A549 (cell line): ENCODE results near the gene UBE2G2. TPM values are rescaled to one million over a fixed set of nuclear protein-coding genes. Genes with fewer than 3 reads are reported as not detected.

Source experiments
- ATAC-seq, 2 experiments: fragments of 200-7000 bp in 1 of 2; fragments of >200 bp in 1 of 2; cut with Nextera tagmentation in 1 of 2; cut with Tn5 transposase in 1 of 2; 3 replicates each; pipeline versions ENCODE4 v1.8.0 to v1.9.1; 2018 to 2020; ENCODE audit warnings: mild to moderate bottlenecking in 1 of 2, moderate library complexity in 1 of 2
- CTCF ChIA-PET: fragments of 300-600 bp; sonication (Branson Sonifier 250); formaldehyde crosslinking; extraction: SDS; loops from one replicate; lab custom pipeline; 2021; ENCODE audit warnings: antibody characterized with exemption, inconsistent platforms; lab: Yijun Ruan, JAX
- POLR2A ChIA-PET: fragments of 350-600 bp; formaldehyde crosslinking; extraction: SDS; loops from one replicate; lab custom pipeline; 2021; ENCODE audit warnings: antibody characterized with exemption, inconsistent platforms; lab: Yijun Ruan, JAX
- DNase-seq, 2 experiments: peaks; one replicate each; pipeline versions ENCODE4 v3.0.0 to v3.0.0-alpha.2; 2011 to 2016; ENCODE audit warnings: low read depth in 1 of 2, low spot score in 1 of 2
- FAIRE-seq: peaks from 2 replicates; lab custom pipeline; 2011; peaks lifted over from hg19 to GRCh38; lab: Jason Lieb, UNC
- H3K27ac ChIP-seq, 2 experiments: fragments of >200 bp; sonication (Bioruptor Twin); formaldehyde crosslinking; 3 replicates each; pipeline ENCODE4 v1.5.1; 2016 to 2017
- H3K4me1 ChIP-seq: fragments of >200 bp; sonication (Bioruptor Twin); formaldehyde crosslinking; 3 replicates; pipeline ENCODE4 v1.6.1; 2016
- H3K4me2 ChIP-seq: fragments of >200 bp; sonication (Bioruptor Twin); formaldehyde crosslinking; 3 replicates; pipeline ENCODE4 v1.6.1; 2016
- H3K4me3 ChIP-seq: fragments of >200 bp; sonication (Bioruptor Twin); formaldehyde crosslinking; 3 replicates; pipeline ENCODE4 v1.5.1; 2016
- H3K9me3 ChIP-seq: fragments of >200 bp; sonication (Bioruptor Twin); formaldehyde crosslinking; 3 replicates; pipeline ENCODE4 v1.6.1; 2016
- CHD2 ChIP-seq: fragments of 150-350 bp; IDR thresholded peaks from 2 replicates; pipeline ENCODE4 v1.6.1; 2014; ENCODE audit warnings: low read length; ENCODE audit not compliant: partially characterized antibody
- EHF ChIP-seq: fragments of 250-450 bp; sonication (Bioruptor Pico); IDR thresholded peaks from 2 replicates; pipeline ENCODE4 v1.5.0; 2020; ENCODE audit warnings: mild to moderate bottlenecking
- EHMT2 ChIP-seq: fragments of 200-600 bp; sonication (generic); IDR thresholded peaks from 2 replicates; pipeline ENCODE4 v1.6.1; 2016; ENCODE audit warnings: antibody characterized with exemption, low read depth, mild to moderate bottlenecking, moderate library complexity
- FOXS1 ChIP-seq: fragments of 250-450 bp; sonication (Bioruptor Pico); IDR thresholded peaks from 2 replicates; pipeline ENCODE4 v1.5.0; 2020; ENCODE audit warnings: mild to moderate bottlenecking, moderate library complexity
- HDAC2 ChIP-seq: fragments of 200-600 bp; sonication (generic); IDR thresholded peaks from 2 replicates; pipeline ENCODE4 v1.6.1; 2016
- JUNB ChIP-seq: fragments of >200 bp; sonication (Bioruptor Twin); formaldehyde crosslinking; IDR thresholded peaks from 2 replicates; pipeline ENCODE4 v1.6.1; 2016
- KDM5A ChIP-seq: fragments of 200-600 bp; sonication (generic); IDR thresholded peaks from 2 replicates; pipeline ENCODE4 v1.6.1; 2016; ENCODE audit warnings: antibody characterized with exemption, mild to moderate bottlenecking
- MAFK ChIP-seq: fragments of 450-650 bp; IDR thresholded peaks from 2 replicates; pipeline ENCODE4 v1.6.1; 2014; ENCODE audit not compliant: partially characterized antibody
- MAZ ChIP-seq: fragments of 150-350 bp; IDR thresholded peaks from 2 replicates; pipeline ENCODE4 v1.6.1; 2014; ENCODE audit warnings: antibody characterized with exemption, low read depth, low read length, borderline replicate concordance
- MYC ChIP-seq: IDR thresholded peaks from 2 replicates; pipeline ENCODE4 v1.6.1; 2012; ENCODE audit warnings: mild to moderate bottlenecking, inconsistent platforms, low read length, improper control_type of control experiment, borderline replicate concordance
- POLR2AphosphoS2 ChIP-seq: conservative IDR thresholded peaks from 2 replicates; pipeline ENCODE4 v1.6.1; 2012; ENCODE audit warnings: low read length, improper control_type of control experiment, inconsistent platforms
- RARB ChIP-seq: fragments of 250-450 bp; sonication (Bioruptor Pico); IDR thresholded peaks from 2 replicates; pipeline ENCODE4 v1.8.0; 2021; ENCODE audit warnings: mild to moderate bottlenecking, moderate library complexity
- RNF2 ChIP-seq: fragments of 200-600 bp; sonication (generic); IDR thresholded peaks from 2 replicates; pipeline ENCODE4 v1.6.1; 2016; ENCODE audit warnings: low read depth, mild to moderate bottlenecking, antibody characterized with exemption, moderate library complexity, borderline replicate concordance
- SREBF2 ChIP-seq: fragments of 450-650 bp; IDR thresholded peaks from 2 replicates; pipeline ENCODE4 v1.6.1; 2014; ENCODE audit warnings: mild to moderate bottlenecking, moderate library complexity
- TP53 ChIP-seq: fragments of 250-450 bp; sonication (Bioruptor Pico); IDR thresholded peaks from 2 replicates; pipeline ENCODE4 v1.5.0; 2021; ENCODE audit warnings: mild to moderate bottlenecking, moderate library complexity
- ZSCAN20 ChIP-seq: fragments of 250-450 bp; sonication (Bioruptor Pico); IDR thresholded peaks from 2 replicates; pipeline ENCODE4 v1.8.0; 2022; ENCODE audit warnings: mild to moderate bottlenecking, moderate library complexity
- WGBS: methylation state at CpG from one replicate; pipeline ENCODE4 v1.1.6; 2017; ENCODE audit errors: missing lambda C conversion rate; 5-methylcytosine and 5-hydroxymethylcytosine counted together
- polyA plus RNA-seq, 4 experiments: library from polyadenylated mRNA; depleted of rRNA in 3 of 4; stranded (reverse); fragments of >200 nt; fragmentation: RNase III in 1 of 4; extraction: RNeasy Plus Mini Kit Qiagen cat#74134 plus additional on column Dnase treatment in 1 of 4; gene quantifications; 2 replicates in 3 of 4; 3 replicates in 1 of 4; pipeline ENCODE4 v1.2.3, GENCODE V29; 2011 to 2017
- TF ChIP-seq, protein P1 (sequence below): IDR thresholded peaks from 2 replicates; pipeline ENCODE4 v1.6.1; 2012
- TF ChIP-seq, protein P2 (sequence below): fragments of 450-650 bp; IDR thresholded peaks from 2 replicates; pipeline ENCODE4 v1.6.1; 2014; ENCODE audit warnings: antibody characterized with exemption
- TF ChIP-seq, protein P3 (sequence below): fragments of 150-350 bp; IDR thresholded peaks from 2 replicates; pipeline ENCODE4 v1.6.1; 2014; ENCODE audit warnings: low read depth, mild to moderate bottlenecking, low read length
- TF ChIP-seq, protein P4 (sequence below): fragments of >200 bp; sonication (Bioruptor Twin); formaldehyde crosslinking; IDR thresholded peaks from 3 replicates; pipeline ENCODE4 v1.6.1; 2016

Gene UBE2G2
- polyA plus RNA-seq, 2 of the 4 experiments (the other 2 are of a cell fraction), result 56.9 to 68.2 TPM

DNA sequence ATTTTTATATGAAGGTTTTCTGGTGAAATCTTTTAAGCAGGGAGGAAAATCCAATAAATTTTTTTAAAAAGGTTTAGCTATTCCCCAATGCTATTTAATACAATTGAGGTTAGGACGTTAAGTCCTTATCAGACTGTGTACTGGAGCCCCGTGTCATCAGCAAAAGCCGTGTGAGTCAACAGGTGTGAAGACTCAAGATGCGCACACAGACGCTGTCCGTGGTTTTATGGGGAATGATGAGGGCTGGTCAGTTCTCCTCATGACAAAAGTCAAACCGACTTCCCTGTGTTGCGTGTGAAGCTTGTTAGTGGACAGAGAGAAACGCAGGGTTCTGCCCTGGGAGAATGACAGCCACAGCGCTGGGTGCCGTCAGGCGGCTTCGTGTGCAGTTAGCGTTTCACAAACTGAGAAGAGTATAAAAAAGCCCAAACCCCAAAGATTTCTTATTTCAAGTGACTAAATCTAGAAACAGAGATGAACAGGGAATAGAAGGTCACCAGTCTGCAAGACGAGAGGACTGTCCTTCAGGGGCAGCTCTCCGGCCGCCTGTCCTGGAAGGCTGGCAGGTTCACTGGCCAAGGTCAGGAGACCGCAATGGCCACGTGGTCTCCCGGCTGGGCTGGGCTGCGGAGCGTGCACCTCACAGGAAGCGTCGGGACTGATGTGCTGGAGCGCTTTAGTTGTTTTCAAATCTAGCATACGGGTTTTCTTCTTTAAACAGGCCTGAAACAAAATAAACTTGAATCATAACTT, 49.5 kb upstream of the UBE2G2 start:
- no peak for TF ChIP-seq FOXS1 (CRISPR knock-in tag)
- TF ChIP-seq ZSCAN20 (CRISPR knock-in tag), result no peak
- TF ChIP-seq POLR2AphosphoS2, result no peak
- TF ChIP-seq SREBF2, result no peak
- TF ChIP-seq MAZ, result no peak
- TF ChIP-seq MYC, result no peak
- no peak for TF ChIP-seq RARB (CRISPR knock-in tag)
- TF ChIP-seq MAFK, result no peak
- no peak for TF ChIP-seq EHF
- TF ChIP-seq, protein P1, sequence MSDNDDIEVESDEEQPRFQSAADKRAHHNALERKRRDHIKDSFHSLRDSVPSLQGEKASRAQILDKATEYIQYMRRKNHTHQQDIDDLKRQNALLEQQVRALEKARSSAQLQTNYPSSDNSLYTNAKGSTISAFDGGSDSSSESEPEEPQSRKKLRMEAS, result no peak
- TF ChIP-seq HDAC2, result no peak
- TF ChIP-seq, protein P2, sequence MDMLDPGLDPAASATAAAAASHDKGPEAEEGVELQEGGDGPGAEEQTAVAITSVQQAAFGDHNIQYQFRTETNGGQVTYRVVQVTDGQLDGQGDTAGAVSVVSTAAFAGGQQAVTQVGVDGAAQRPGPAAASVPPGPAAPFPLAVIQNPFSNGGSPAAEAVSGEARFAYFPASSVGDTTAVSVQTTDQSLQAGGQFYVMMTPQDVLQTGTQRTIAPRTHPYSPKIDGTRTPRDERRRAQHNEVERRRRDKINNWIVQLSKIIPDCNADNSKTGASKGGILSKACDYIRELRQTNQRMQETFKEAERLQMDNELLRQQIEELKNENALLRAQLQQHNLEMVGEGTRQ, result no peak
- TF ChIP-seq KDM5A, result no peak
- TF ChIP-seq RNF2, result no peak
- TF ChIP-seq, protein P3, sequence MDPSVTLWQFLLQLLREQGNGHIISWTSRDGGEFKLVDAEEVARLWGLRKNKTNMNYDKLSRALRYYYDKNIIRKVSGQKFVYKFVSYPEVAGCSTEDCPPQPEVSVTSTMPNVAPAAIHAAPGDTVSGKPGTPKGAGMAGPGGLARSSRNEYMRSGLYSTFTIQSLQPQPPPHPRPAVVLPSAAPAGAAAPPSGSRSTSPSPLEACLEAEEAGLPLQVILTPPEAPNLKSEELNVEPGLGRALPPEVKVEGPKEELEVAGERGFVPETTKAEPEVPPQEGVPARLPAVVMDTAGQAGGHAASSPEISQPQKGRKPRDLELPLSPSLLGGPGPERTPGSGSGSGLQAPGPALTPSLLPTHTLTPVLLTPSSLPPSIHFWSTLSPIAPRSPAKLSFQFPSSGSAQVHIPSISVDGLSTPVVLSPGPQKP, result no peak
- H3K27ac ChIP-seq, result no peak overlapping the region
- no peaks in the 10 kb centered on the region for H3K9me3 ChIP-seq
- WGBS, result 90% methylated on average over 26 of the region's 26 CpGs
- POLR2A ChIA-PET, result no interaction called here
- no peak for FAIRE-seq
- CTCF ChIA-PET, result interaction anchor here (1.3 to 3.1 kb wide), 3 partner anchors 9 to 82 kb away, joined by 3 to 14 read pairs (median 4); partner anchors contain the start of gene UBE2G2
- H3K4me1 ChIP-seq, result peaks cover 7% of the 10 kb centered on the region
- H3K4me2 ChIP-seq, result no peak overlapping the region
- no peak overlapping the region for H3K4me3 ChIP-seq
- DNase-seq, result no peak
- ATAC-seq, result no peak

DNA sequence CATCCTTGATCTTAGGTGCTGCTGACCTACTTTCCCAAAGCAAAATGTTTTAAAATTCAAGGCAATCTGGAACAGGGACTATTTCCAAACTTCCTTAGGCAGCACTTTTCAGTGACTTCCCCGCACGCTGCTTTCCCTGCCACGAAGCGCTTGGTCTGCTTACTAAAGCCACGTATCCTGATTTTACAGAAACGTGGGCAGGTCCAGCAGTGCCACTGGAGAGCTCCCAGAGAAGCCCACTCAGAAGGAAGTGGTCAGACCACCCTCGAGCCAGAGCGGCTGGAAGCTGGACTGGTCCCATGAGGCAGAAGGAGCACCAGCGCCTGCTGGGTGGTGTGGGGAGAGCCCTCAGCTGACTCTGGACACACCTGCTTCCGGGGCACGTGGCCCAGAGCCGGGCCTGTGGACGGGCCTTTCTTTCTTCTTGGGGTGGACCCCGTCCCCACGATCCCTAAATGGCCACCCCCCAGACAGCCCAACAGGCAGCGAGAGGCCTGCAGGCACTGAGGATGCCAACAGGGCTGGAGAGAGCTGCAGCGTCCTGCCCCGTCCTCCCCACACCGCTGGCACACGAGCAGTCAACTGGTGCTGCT, 48.7 kb upstream of the UBE2G2 start:
- Histone ChIP-seq H3K4me1 (peaks cover 11% of the 10 kb centered on the region), H3K9me3 (no peaks in the 10 kb centered on the region), H3K27ac (no peak overlapping the region), H3K4me3 (no peak overlapping the region)
- ChIA-PET POLR2A (no interaction called here), CTCF (interaction anchor here (1.3 to 3.1 kb wide), 3 partner anchors 10 to 82 kb away, joined by 3 to 14 read pairs (median 4); partner anchors contain the start of gene UBE2G2)
- DNase-seq (no peak), ATAC-seq (no peak)
- 88% methylated on average over 12 of the region's 20 CpGs for WGBS
- TF ChIP-seq EHMT2, result no peak
- TF ChIP-seq JUNB, result no peak
- TF ChIP-seq SREBF2, result no peak
- no peak for TF ChIP-seq CHD2
- no peak for TF ChIP-seq RARB (CRISPR knock-in tag)
- TF ChIP-seq, protein P4, sequence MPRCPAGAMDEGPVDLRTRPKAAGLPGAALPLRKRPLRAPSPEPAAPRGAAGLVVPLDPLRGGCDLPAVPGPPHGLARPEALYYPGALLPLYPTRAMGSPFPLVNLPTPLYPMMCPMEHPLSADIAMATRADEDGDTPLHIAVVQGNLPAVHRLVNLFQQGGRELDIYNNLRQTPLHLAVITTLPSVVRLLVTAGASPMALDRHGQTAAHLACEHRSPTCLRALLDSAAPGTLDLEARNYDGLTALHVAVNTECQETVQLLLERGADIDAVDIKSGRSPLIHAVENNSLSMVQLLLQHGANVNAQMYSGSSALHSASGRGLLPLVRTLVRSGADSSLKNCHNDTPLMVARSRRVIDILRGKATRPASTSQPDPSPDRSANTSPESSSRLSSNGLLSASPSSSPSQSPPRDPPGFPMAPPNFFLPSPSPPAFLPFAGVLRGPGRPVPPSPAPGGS, result no peak
- no peak for TF ChIP-seq TP53 (CRISPR knock-in tag)
- TF ChIP-seq, all 56 proteins: peak for 0
- no peak overlapping the region for H3K4me2 ChIP-seq
- no peak for FAIRE-seq
